GM04503 (cell line): ENCODE results near the gene ARL4C.
A peak's percentile ranks its signal among the peaks of the same experiment; 100 is the strongest.
"Not testable (repeated sequence)": the region's sequence is repeated elsewhere in the genome, so short reads cannot be mapped to it uniquely, and the experiment has no call there.

Source experiments
- DNase-seq: peaks from one replicate; pipeline ENCODE4 v3.0.0-alpha.2; 2012; ENCODE audit warnings: low read depth

ARL4C gene

DNA sequence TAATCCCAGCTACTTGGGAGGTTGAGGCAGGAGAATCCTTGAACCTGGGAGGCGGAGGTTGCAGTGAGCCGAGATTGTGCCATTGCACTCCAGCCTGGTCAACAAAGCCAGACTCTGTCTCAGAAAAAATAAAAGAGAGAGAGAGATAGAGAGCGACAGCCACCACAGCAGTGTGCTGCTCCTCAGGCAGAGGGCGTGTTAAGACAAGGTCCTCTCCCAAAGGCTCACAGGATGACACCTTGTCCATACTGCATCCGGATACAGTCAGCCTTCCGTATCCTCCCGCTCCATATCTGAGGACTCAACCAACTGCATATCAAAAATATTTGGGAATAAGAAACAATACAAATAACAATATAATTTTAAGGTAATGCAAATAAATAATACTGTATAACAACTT lies 20.1 kb downstream of the ARL4C start:
- no peak for DNase-seq

DNA sequence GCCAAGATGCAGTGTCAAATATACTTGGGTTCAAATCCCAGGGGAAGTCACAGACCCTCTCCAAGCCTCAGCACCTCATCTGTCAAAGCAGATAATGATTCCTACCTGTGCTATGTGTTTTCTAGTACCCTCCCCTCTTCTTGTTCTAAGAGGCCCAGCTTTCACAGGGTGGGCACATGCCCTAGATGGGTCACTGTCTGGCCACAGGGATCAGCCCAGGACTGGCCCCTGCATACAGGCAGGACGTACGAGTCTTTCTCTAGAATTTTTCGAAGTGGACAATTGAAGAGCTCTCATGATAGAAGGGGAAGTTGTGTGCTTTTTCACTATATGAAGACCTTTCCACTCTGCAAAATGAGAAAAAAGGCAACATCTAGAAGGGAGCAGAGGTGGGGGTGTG lies 22.2 kb downstream of the ARL4C start:
- no peak for DNase-seq

DNA sequence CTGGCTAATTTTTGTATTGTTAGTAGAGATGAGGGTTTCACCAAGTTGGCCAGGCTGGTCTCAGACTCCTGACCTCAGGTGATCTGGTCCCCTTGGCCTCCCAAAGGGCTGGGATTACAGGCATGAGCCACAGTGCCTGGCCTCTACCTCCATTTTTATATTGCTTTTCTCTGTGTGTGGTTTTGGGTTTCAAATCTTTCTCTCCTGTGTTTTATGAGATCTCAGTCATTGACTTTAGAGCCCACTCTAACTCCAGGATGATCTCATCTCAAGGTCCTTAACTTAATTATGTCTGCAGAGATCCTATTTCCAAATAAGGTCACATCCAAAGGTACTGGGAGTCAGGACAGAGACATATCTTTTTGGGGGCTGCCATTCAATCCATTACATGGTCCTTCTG lies 24.7 kb downstream of the ARL4C start:
- no peak for DNase-seq

GRCh38 chr2:234469972-234470371 lies 26.9 kb downstream of the ARL4C start:
- DNase-seq: no peak

GRCh38 chr2:234469251-234469845 lies 27.5 kb downstream of the ARL4C start:
- no peak for DNase-seq

DNA sequence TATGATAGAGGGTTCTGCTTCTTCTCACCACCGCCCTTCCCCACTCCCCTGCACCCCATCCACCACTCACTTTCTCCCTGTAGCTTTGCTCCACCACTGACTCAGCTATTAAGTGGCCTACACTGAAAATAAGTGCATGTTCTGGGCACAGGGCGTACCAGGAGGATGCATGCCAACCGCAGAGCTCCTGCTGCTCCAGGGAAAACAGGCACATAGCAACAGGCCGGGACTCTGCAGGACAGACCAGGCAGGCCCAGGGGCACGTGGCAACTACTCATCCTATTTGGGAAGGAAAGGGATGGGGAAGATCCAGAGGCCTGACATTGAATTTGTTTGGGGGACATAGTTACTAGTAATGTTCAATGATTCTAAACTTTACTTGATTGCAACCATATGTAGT lies 28.4 kb downstream of the ARL4C start:
- DNase-seq: no peak

DNA sequence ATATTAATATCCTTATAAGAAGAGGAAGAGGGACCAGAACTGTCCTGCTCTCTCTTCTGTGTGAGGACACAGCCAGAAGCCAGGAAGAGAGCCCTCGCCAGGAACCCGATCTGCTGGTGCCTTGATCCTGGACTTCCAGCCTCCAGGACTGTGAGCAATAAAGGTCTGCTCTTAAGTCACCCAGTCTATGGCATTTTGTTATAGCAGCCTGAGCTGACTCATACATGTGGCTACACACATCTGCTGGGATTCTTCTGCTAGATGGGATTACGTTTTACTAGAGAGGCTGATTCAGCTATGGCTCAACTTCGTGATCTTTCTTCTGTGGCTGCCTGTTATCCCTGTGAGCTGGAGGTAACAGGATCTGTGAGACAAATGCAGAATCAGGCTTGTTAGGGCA lies 29.6 kb downstream of the ARL4C start:
- peak; percentile 20 for DNase-seq

DNA sequence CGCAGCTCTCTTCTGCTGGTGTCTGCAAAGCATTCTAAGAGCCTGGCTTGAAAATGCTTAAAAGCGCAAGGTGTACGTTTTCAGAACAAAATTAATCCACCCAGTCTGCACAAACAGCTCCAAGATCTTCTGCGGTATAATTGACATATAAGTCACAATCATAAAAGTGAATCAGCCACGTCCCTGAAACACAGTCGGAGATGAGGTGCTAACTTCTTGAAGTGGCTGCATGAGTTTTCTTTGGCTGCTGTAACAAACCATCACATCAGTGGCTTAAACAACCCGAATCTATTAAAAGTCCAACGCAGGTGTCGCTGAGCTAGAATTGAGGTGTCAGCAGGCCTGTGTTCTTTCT lies 32.6 kb downstream of the ARL4C start:
- DNase-seq: no peak

GRCh38 chr2:234463626-234464290 lies 33.1 kb downstream of the ARL4C start:
- DNase-seq: no peak

GRCh38 chr2:234462218-234462992 lies 34.5 kb downstream of the ARL4C start:
- no peak for DNase-seq

DNA sequence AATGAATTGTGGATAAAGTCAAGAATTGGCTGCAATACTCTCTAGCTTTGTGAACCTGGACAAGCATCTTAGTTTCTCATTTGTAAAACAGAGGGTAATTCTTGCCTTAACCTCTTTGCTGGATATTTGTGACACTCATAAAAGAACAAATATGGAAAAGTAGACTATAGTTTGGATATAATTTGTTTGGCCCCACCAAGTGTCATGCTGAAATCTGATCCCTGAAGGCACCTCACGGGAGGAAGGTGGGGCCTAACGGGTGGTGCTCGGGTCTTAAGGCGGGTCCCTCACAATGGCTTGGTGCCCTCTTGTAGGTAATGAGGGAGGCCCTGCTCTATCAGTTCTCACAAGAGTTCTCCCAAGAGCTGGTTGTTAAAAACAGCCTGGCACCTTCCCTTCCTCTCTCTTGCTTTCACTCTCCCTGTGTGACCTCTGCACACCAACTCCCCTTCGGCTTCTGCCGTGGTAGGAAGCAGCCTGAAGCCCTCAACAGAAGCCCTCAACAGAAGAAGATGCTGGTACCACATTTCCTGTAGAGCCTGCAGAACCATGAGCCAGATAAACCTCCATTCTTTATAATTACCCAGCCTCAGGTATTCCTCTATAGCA lies 37.4 kb downstream of the ARL4C start:
- DNase-seq: no peak

DNA sequence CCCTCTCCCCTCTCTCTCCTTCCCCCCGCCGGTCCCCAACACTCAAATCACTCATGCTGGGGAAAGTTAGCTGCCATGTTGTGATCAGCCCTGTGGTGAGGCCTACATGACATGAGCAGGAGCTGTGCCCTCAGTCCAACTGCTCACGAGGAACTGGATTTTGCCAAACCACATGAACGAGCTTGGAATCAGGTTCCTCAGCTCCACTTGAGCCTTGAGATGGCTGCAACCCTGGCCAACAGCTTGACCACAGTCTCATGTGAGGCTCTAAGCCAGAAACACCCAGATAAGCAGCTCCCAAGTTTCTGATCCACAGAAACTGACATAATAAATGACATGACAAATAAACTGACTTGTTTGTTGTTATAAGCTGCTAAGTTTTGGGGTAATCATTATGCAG lies 38.4 kb downstream of the ARL4C start:
- no peak for DNase-seq

GRCh38 chr2:234457421-234457820 lies 39.5 kb downstream of the ARL4C start:
- no peak for DNase-seq

- DNase-seq: not testable (repeated sequence)
Measured at GRCh38 chr2:234455246-234455645, 41.6 kb downstream of the ARL4C start.

DNA sequence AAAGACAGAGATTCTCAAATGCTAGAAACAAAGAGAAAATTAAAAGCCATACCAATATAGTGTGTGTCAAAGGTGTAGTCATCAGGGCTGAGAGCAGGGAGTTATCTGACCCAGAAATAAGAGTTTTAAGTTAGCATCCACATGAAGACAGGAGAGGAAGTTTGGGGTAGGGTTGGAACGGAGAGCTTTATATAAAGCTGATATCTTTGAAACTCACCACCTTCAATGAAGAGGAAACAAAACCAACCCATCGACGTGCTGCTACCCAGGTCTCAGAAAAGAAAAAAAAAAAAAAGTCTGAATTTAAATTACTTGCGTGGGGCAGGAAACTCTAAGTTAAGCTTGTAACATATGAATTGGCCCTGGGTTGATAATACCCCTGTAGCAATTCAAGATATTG lies 42.4 kb downstream of the ARL4C start:
- no peak for DNase-seq

GRCh38 chr2:234453216-234453615 lies 43.7 kb downstream of the ARL4C start:
- DNase-seq: no peak

DNA sequence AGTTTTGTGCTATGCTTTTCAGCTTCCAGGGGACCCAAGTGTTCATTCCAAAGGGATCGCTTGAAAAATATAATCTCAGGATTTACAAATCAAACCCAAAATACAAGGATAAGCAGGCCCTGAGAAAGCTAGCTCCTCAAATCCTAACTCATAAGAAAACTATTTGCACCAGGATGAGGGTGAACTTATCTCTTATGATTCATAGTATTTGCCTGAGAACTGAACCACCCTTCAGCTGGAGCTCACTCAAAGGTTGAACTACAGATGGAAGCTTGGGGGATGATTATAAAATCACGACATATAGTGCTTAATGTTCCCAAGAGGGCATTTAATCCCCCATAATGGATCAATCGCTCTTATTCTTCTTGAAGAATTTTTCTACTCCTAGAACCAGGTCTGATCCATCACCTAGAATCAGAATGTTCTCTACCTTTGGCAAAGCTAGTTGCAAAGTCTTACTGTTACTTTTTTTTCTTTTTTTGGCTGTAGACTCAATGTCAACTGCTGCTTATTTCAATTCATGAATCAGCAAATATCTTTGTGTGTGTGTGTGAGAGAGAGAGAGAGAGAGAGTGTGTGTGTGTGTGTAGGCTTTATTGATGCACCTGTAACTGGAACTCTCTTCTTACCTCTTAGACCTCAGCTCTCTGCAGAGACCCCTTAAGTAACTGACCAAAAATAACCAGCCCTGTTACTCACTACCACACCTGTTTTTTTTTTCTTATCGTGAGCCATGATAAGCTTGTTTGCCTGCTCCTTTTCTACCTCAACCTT lies 44.8 kb downstream of the ARL4C start:
- peak; percentile 78 for DNase-seq

DNA sequence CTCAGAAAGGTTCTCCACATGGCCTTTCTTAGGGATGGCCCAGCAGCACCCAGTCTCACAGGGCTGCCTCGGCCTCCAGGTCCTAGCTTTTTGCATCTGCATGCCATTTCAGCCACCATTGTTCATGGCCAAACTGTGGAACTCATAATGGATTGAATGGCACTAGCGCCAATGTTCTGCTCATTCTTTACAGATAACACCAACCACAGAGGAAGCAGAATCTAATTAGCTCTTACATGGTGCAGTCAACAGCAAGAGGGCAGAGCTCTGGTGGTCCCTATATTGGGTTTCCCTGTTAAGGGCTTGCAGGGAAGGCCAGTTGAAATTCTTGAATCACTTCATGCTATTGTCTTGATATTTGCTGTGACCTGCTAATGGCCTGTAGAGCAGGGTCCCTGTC lies 45.6 kb downstream of the ARL4C start:
- DNase-seq: no peak

GRCh38 chr2:234450431-234451124 lies 46.3 kb downstream of the ARL4C start:
- DNase-seq: no peak

GRCh38 chr2:234448506-234449184 lies 48.2 kb downstream of the ARL4C start:
- no peak for DNase-seq

DNA sequence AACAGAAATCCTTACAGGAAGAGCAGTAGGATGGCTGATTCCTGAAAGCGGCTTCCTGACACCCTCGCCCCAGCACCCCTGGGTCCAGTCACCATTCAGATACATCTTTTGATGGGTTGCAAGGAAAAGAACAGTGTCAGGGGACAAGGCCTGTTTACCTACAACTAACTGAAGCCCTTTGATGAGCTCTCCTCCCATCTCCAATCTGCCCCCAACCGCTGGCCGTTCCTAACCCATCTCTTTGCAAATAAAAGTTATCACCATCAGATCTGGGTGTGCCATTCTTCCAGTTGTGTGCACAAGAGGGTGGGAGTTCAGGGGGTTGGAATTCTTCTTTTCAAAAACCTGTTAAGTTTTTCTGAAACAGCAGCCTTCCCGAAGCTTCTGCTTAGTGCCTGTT lies 48.9 kb downstream of the ARL4C start:
- DNase-seq: no peak
